H54 (cell line): ENCODE measurements around the gene MT3.

Experiments
- DNase-seq: peaks from one replicate; pipeline ENCODE4 v3.0.0; 2011; ENCODE audit warnings: low spot score, mixed read lengths; ENCODE audit not compliant: insufficient read length
- FAIRE-seq: peaks from 3 replicates; lab custom pipeline; 2011; peaks lifted over from hg19 to GRCh38; lab: Jason Lieb, UNC
- POLR2A ChIP-seq: IDR thresholded peaks from 2 replicates; pipeline ENCODE4 v1.6.1; 2011; ENCODE audit warnings: low read depth, mild to moderate bottlenecking, low read length

Gene MT3

GRCh38 chr16:56625140-56625942 lies 36.0 kb downstream of the MT3 start, which contains the start of gene MT1E:
Gene MT1E, plus strand, starts transcription at chr16:56625781. Its CDS starts 71 bp downstream, at chr16:56625852.
- FAIRE-seq (no peak), DNase-seq (peak; percentile 67)
- peak; percentile 91 for TF ChIP-seq POLR2A

GRCh38 chr16:56625943-56626654 lies 36.8 kb downstream of the MT3 start:
- no peak for FAIRE-seq
- no peak for DNase-seq
- no peak for TF ChIP-seq POLR2A

- no peak for DNase-seq
- no peak for FAIRE-seq
- TF ChIP-seq POLR2A: no peak
Observed at GRCh38 chr16:56626685-56627084, 37.4 kb downstream of the MT3 start.

- DNase-seq: no peak
- no peak for FAIRE-seq
- TF ChIP-seq POLR2A: no peak
Observed at GRCh38 chr16:56628486-56629350, 39.4 kb downstream of the MT3 start.

- FAIRE-seq (no peak), DNase-seq (no peak)
- TF ChIP-seq POLR2A: no peak
Observed at GRCh38 chr16:56629531-56629930, 40.2 kb downstream of the MT3 start.

- TF ChIP-seq POLR2A: no peak
- no peak for DNase-seq
- FAIRE-seq: no peak
Observed at GRCh38 chr16:56630134-56630533, 40.8 kb downstream of the MT3 start.

GRCh38 chr16:56631197-56631596 lies 41.9 kb downstream of the MT3 start:
- DNase-seq (no peak), FAIRE-seq (no peak)
- no peak for TF ChIP-seq POLR2A

- no peak for DNase-seq
- TF ChIP-seq POLR2A: no peak
Observed at GRCh38 chr16:56631832-56632155, 42.5 kb downstream of the MT3 start.

GRCh38 chr16:56632156-56632847 lies 43.0 kb downstream of the MT3 start, which contains the start of gene MT1M:
Gene MT1M, plus strand, starts transcription at chr16:56632659. Its CDS starts 73 bp downstream, at chr16:56632732.
- no peak for TF ChIP-seq POLR2A
- FAIRE-seq (no peak), DNase-seq (no peak)

More at GRCh38 chr16:56631832-56632155, 42.5 kb downstream of the MT3 start:
- FAIRE-seq: no peak

GRCh38 chr16:56632848-56633365 lies 43.6 kb downstream of the MT3 start:
- FAIRE-seq (no peak), DNase-seq (no peak)
- no peak for TF ChIP-seq POLR2A

- no peak for FAIRE-seq
- TF ChIP-seq POLR2A: no peak
- no peak for DNase-seq
Observed at GRCh38 chr16:56633535-56633934, 44.2 kb downstream of the MT3 start.

GRCh38 chr16:56634715-56635440 lies 45.5 kb downstream of the MT3 start:
- no peak for FAIRE-seq
- no peak for DNase-seq
- TF ChIP-seq POLR2A: no peak
